ENCODE results near the gene ARHGAP23.

ARHGAP23 gene

DNA sequence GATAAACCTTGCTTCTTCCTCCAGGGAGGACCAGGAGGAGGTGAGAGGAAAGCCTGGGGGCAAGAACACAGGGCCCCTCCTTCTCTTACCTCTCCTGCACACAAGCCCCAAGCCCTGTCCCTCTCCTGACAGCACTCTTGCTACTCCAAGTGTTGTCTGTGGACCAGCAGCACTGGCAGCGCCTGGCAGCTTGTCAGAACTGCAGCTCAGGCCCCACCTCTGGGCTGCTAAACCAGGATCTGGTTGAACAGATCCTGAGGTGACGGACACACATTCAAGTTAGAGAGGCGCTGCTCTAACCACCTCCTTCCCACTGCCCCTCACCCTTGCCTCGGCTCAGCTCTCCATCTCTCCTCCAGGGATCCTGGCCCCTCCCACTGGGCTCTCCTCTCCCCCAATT is 121.0 kb downstream of the ARHGAP23 start:
- DNase-seq (ENCODE audit: low read depth) = no peak

DNA sequence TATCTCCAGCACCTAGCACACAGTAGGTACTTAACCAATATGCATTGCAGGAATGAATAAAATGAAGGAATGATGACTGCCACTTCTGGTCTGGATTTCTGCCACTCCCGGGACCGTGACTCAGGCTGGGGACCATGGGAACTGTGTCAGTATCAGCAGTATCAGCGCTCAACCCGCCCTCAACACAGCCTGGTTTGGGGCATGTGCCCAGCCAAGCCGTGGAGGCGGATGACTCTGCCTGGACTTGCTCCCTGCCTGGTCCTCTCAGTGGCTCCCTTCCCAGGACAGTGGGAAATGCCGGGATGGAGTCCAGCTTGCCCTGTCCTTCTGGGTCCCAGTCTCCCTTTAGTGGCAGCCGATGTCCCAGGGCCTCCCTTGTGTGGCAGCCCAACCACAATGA is 122.4 kb downstream of the ARHGAP23 start:
- peak; percentile 33 for DNase-seq (ENCODE audit: low read depth)

DNA sequence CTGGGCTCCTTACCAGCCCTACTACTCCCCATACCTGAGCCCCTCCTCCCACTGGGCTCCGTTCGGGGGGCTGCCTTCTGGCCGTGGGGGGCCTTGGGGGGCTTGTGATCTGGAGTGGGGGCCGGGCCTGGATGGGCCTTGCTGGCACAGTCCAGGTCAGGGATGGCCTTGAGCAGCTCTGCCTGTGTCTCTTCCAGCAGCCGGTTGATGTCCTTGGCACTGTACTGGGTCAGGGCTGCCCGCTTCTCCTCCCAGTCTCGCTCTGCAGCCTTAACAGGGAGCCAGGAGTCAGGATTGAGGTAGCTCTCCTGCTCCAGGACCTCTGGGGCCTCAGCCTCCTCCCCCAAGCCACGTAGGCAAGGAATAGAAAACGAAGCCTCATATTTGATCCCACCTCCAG is 122.9 kb downstream of the ARHGAP23 start:
- no peak for DNase-seq (ENCODE audit: low read depth)

DNA sequence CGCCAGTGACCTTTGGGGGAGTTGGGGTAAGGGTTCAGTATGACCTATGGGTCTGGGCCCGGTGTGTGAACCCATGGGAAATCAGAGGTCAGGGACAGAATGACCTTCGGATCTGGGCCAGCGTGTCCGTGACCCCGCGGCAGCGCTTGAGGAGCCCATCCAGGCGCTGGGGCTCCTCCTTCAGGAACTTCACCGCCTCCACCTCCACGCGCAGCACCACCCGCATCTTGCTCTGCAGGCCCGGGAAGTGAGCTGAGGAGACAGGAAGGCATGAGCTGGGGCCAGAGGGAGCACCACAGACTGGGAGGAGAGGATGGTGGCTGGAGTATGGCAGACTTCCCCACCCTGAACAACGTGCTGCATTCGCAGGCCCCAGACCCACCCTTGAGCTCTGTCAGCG is 124.1 kb downstream of the ARHGAP23 start:
- DNase-seq (ENCODE audit: low read depth) = no peak

DNA sequence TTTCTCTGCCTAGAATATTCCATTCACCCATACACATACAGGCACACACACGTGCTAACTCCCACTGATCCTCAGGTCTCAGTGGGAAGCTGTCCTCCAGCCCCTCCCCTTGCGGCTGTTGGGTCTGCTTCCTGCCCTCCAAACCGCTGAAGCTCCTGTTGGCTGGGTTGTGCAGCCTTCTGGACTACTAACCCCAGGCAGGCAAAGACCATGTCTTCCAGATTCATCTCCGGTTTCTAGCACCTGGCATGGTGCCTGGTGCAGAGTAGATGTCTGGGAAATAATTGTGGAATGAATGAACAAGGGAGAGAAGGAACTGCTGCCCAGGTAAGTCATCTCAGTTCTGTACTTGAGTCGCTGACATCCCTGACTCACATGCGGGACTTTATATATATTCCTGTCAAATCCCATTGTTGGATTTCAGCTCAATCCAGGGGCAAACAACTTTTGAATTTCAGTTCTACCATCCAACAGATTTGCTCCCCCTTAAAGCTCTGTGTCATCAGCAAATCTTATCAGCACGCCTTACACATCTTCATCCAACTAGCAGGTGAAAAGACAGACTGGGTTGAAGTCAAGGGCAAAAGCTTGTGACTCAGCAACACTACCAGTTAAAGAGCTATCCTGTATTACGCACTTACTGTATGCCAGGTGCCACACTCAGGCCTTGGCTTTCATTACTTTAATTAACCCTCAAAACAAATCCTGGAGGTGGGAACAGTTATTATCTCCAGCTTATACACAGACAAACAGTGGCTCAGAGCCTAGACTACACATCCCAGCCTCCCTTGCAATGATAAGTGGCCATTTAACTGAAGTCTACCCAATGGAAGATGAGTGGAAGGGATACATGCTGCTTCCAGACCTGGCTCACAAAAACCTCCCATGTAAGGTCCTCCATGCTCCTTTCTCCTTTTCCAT is 126.4 kb downstream of the ARHGAP23 start:
- peak; percentile 53 for DNase-seq (ENCODE audit: low read depth)

DNA sequence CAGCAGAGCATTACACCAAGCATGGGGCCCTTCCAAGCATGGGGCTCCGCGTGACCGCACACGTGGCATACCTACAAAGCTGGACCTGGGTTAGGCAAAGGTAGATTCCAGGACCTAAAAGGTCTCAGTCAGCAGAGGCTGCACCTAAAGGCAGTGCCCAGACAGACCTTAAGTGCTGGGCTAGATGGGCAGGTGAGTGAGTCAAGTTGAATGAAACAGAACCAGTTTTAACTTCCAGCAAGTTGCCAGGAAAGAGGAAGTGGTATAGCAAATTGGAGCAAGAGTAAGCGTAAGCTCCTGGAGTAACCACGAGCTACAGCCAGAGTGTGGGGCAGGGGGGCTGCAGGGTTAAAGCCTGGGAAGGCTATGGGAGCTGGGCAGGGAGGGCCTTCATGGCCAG is 128.0 kb downstream of the ARHGAP23 start:
- no peak for DNase-seq (ENCODE audit: low read depth)

DNA sequence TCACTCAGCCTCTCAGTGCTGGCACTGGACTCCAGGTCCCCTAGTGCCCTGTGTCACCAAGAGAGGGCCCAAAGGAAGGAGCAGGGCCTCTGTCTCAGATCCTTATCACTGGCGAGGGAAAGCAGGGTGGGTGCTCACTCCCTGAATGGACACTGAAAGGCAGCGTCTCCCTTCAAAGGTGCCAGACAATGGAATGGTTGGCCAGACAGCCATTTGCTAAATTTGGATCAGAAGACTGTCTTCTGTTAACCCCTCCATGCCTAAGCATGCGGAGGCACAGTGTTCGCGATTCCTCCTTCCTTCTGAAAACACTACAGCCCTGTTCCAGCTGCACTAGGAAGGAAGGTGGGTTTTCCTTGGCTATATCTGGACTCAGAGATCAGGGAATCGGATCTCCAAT is 129.1 kb downstream of the ARHGAP23 start:
- no peak for DNase-seq (ENCODE audit: low read depth)

DNA sequence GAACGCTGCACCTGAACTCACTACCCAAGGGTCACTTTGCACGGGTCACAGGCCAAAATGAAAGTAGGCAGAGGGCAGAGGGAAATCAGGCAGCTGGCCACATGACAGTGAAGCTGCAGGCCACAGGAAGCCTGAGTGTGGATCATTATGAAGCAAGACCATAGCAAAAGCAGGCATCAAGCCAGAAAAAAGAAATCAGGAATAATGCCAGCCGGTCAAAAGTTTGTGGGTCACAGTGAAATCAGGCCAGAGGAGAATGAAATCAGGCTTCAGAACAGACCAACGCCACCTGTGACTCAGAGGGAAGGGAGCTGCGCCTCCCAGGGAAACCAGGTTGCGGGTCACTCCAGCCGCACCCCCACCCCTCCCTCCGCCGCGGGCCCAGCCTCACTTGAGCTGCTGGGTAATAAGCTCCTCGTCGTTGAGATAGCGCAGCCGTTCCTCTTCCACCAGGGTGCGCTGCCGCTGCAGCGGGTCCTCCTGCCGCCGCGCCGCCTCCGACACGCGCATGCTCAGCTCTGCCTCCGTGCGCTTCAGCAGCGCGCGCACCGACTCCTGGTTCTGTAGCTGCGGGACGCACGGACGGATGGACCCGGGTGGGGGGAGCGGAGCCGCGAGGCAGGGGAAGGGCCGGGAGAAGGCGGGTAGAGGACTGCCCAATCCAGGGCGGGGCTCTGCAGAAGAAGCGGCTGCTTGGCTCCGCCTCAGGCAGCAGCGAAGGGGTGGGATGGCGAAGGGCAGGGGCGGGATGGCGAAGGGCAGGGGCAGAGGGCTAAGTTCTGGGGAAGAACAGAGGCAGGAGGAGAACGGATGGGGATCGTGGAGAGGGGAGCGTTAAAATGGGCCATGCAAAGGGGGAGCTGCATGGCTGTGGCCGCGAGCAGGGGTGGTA is 129.8 kb downstream of the ARHGAP23 start:
- peak; percentile 88 for DNase-seq (ENCODE audit: low read depth)

DNA sequence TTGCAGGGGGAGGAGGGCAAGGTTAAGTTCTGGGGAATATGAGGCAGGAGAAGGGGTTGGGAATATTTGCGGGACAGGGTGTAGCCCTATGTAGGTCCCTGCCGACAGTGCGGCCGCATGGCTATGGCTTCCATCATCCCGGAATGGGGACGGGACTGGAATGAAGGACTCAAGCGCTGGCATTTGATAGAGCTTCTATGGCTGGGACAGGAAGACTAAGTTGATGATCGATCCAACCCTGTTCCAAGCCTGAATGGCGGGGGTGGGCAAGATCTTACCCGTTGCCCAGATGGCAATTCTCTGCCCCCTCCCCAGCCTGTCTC is 130.4 kb downstream of the ARHGAP23 start:
- no peak for DNase-seq (ENCODE audit: low read depth)

DNA sequence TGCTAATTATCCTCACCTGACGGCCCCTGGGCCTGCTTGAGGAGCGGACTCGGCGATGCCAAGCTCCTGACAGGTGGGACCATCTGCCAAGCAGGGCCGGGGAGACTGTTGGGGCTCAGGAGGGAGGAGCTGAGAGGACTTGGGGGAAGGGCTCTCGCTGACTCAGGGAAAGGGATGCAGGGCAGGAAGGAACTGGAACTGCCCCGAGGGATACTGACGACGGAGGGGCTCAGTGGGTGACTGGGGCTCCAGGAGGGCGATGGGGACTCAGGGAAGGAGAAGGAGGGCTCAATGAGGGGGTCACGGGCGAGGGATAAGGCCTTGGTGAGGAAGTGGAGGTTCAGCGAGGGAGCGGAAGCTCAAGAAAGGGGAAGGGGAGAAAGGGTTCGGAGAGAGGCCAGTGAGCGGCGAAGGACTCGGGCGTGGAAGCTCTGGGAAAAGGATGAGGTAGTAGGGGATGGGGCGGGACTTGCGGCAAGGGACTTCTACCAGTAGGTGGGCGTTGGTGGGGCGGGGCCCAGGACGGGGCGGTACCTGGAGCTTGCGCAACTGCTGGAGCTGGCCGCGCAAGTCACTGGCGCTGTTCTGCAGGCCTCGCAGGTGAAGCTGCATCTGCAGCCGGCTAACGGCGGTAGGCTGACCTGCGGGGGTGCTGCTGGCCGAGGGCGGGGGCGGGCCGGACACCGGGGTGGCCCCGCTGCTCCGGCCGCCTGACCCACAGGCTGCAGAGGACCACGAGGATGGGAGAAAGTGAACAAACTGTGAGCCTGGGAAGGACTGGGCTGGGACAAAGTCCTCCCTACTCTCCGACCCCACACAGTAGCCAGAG is 131.0 kb downstream of the ARHGAP23 start:
- DNase-seq (ENCODE audit: low read depth) = peak; percentile 81

DNA sequence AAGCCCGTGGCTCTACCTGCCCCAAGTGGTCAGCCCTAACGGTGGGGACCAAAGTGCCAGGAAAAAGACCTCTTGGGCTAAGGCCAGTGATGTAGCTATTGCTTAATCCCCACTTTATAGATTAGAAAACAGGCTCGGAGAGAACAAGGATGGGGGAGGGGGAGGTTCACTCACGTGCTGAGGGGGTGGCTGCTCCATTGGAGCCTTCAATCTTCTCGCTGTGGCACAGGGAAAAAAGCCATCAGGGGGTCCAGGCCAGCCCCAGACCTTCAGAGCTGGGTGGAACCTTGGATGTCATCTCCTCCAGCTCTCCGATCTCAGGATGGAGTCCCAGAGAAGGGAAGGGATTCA is 131.6 kb downstream of the ARHGAP23 start:
- peak; percentile 14 for DNase-seq (ENCODE audit: low read depth)

DNA sequence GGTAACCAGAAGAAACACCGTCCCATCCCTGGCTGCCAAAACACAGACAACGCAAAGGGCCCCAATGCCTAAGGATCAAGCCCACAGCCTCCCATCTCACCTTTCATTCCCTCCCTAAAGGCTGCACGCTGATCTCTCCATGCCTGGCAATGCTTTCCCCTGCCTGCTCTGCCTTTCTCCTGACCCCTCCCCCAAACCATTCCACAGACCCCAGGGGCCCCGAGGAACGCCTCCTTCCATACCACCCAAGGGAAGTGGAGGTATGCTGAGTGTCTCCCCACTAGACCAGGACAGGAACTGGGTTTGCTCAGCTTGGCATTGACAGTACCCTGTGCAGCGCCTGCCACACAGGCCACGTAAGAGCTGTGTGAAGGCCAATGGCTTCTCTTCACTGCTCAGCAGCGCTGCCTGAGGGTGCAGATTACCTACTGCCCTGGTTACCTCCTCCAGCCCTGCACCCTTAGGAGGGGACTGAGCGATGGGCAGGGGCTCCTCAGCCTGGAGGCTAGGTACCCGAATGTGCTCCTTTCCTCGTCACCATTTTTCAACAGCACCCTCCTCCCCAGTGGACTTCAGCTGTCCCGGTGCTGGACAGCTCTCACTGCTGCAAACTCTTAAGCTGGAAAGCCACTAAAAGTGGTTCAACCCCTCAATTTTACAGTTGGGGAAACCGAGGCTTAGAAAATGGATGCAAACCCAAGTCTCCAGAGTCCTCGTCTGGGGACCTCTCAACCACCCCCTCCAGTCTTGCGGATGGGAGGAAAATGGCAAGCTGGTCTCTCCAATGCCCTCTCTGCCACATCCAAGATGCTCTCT is 132.4 kb downstream of the ARHGAP23 start:
- DNase-seq (ENCODE audit: low read depth) = peak; percentile 36

DNA sequence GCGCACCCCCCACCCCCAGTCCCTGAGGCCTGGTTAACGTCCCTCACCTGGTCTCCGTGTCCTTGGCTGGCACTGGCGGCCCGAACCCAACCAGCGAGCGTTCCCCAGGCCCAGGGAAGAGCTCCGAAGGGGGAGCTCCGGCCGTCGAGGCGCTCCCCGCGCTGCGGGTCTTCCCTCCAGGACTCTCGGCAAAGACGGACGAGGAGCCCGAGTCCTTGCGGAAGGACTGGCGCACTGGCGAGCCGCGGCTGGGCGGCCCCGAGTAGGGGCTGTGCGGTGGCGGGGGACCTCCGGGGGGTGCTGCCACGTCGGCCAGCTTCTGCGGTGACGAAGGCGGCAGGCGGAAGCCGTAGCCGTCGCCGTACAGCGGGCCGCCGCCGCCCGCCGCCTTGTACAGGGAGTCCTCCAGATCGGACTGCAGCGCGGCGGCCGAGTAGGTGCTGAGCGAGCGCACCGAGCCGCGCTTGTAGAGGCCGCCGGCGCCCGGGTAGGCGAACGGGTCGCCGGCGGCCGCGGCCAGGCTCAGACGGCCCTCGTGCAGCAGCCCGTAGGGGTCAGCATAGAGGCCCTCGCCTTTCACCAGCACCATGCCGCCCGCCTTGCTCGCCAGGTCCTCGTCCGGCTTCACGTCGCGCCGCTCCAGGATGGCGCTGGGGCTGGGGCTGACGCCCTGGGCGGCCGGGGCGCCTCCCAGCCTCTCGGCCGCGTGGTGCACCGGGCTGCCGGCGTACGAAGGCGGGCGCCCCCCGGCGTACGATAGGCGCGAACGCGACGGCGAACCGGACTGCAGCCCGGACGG is 133.4 kb downstream of the ARHGAP23 start:
- DNase-seq (ENCODE audit: low read depth) = no peak
